Measurements from ENCODE around the gene FRMD4A. TPM values are rescaled to one million over a fixed set of nuclear protein-coding genes. Genes with fewer than 3 reads are reported as not detected.

FRMD4A gene
- total RNA-seq, 4 donors from 2014 or later: 4.0 to 12.7 (median 5.6) TPM

DNA sequence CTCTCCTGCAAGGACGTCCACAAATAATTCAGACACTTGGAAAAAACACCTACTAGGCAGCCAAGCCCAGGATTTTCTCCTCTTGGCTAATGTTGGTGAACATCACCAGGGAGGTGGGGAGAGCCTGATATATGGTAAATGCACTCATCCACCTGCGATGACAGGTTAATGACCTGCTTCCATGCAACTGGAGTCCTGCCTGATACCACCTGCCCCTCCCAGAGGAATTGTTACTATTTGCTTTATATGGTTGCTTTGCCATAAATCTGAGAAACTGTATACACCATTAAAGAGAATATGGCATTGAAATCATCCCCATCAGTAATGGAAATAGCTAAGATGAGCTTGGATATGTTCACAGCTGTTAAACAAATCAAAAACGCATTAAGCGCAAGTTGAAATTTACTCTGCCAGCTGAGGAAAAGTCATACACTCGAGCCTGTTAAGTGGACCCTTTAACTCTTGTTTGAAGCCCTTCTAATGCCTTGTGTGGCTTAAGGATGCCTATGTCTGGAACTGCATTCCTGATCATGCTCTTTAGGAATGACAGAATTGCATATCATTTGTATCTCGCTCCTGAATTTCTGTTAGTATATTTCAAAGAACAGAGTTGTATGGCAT, 535.6 kb downstream of the FRMD4A start:
- no peak overlapping the region for H3K27ac ChIP-seq
- intact Hi-C loops (cut with DNase I; ENCODE audit: low total_unique reads): loop anchor here (10.0 kb wide), 1 partner anchor 140 kb away; no protein-coding TSS in a partner anchor
- DNase-seq: no peak
- H3K9me3 ChIP-seq: no peaks in the 10 kb centered on the region
- in situ Hi-C loops (cut with MboI; ENCODE audit: low pct_ligation_motif_present in 1 of 4, low pct_unique_long_range_greater_than_20kb in 1 of 4, low sequenced_read_pairs in 3 of 4): loop anchor here in 2 of 4 donors (25.0 kb wide), 3 partner anchors 292 to 692 kb away; no protein-coding TSS in a partner anchor
- H3K4me1 ChIP-seq: peaks cover 0 to 9% (median 2%) of the 10 kb centered on the region in 4 donors
- no peaks in the 10 kb centered on the region for H3K36me3 ChIP-seq
- TF ChIP-seq EP300 (IDR thresholded peaks at IDR 0.05; ENCODE audit: low read depth) (no peak), POLR2AphosphoS5 (IDR thresholded peaks at IDR 0.05) (no peak), POLR2A (IDR thresholded peaks at IDR 0.05) (no peak), CTCF (IDR thresholded peaks at IDR 0.05) (no peak)
- 42 to 63% methylated on average over 4 to 6 of the region's 6 CpGs for WGBS, 2 donors (ENCODE audit: low coverage in 1 of 2)
- H3K27me3 ChIP-seq: no peaks in the 10 kb centered on the region
- H3K4me3 ChIP-seq: no peak overlapping the region

- Histone ChIP-seq H3K27ac (no peak overlapping the region), H3K9me3 (no peaks in the 10 kb centered on the region), H3K4me1 (peaks cover 3 to 32% (median 10%) of the 10 kb centered on the region in 4 donors), H3K4me3 (no peak overlapping the region), H3K27me3 (no peaks in the 10 kb centered on the region), H3K36me3 (no peaks in the 10 kb centered on the region)
- TF ChIP-seq POLR2AphosphoS5 (IDR thresholded peaks at IDR 0.05): no peak
- WGBS, 2 donors (ENCODE audit: low coverage in 1 of 2): no CpG with 5 or more reads among the region's 5 CpGs
- DNase-seq: peak; percentile 42
- intact Hi-C loops (cut with DNase I; ENCODE audit: low total_unique reads) (loop anchor here (10.0 kb wide), 1 partner anchor 143 kb away; no protein-coding TSS in a partner anchor), in situ Hi-C loops (cut with MboI; ENCODE audit: low pct_ligation_motif_present in 1 of 4, low pct_unique_long_range_greater_than_20kb in 1 of 4, low sequenced_read_pairs in 3 of 4) (loop anchor here in 2 of 4 donors (25.0 kb wide), 3 partner anchors 295 to 695 kb away; no protein-coding TSS in a partner anchor)
Measured at GRCh38 chr10:13792006-13792405, 538.7 kb downstream of the FRMD4A start.

GRCh38 chr10:13791483-13791882, 539.2 kb downstream of the FRMD4A start:
- TF ChIP-seq EP300 (IDR thresholded peaks at IDR 0.05; ENCODE audit: low read depth) (no peak), POLR2AphosphoS5 (IDR thresholded peaks at IDR 0.05) (no peak), POLR2A (IDR thresholded peaks at IDR 0.05) (no peak), CTCF (IDR thresholded peaks at IDR 0.05) (no peak)
- WGBS, 2 donors (ENCODE audit: low coverage in 1 of 2): 53 to 69% methylated on average over 3 to 4 of the region's 4 CpGs
- DNase-seq: no peak
- H3K4me1 ChIP-seq: peaks cover 4 to 37% (median 10%) of the 10 kb centered on the region in 4 donors
- in situ Hi-C loops (cut with MboI; ENCODE audit: low pct_ligation_motif_present in 1 of 4, low pct_unique_long_range_greater_than_20kb in 1 of 4, low sequenced_read_pairs in 3 of 4) (loop anchor here in 2 of 4 donors (25.0 kb wide), 3 partner anchors 296 to 696 kb away; no protein-coding TSS in a partner anchor), intact Hi-C loops (cut with DNase I; ENCODE audit: low total_unique reads) (loop anchor here (10.0 kb wide), 1 partner anchor 143 kb away; no protein-coding TSS in a partner anchor)
- H3K36me3 ChIP-seq: no peaks in the 10 kb centered on the region
- H3K27me3 ChIP-seq: no peaks in the 10 kb centered on the region
- H3K27ac ChIP-seq: no peak overlapping the region
- no peaks in the 10 kb centered on the region for H3K9me3 ChIP-seq
- H3K4me3 ChIP-seq: no peak overlapping the region

- TF ChIP-seq POLR2AphosphoS5 (IDR thresholded peaks at IDR 0.05) (no peak), CTCF (IDR thresholded peaks at IDR 0.05) (no peak), EP300 (IDR thresholded peaks at IDR 0.05; ENCODE audit: low read depth) (no peak), POLR2A (IDR thresholded peaks at IDR 0.05) (no peak)
- peaks cover 4 to 29% (median 7%) of the 10 kb centered on the region in 4 donors for H3K4me1 ChIP-seq
- H3K27me3 ChIP-seq: no peaks in the 10 kb centered on the region
- in situ Hi-C loops (cut with MboI; ENCODE audit: low pct_ligation_motif_present in 1 of 4, low pct_unique_long_range_greater_than_20kb in 1 of 4, low sequenced_read_pairs in 3 of 4) (loop anchor here in 2 of 4 donors (25.0 kb wide), 3 partner anchors 297 to 697 kb away; no protein-coding TSS in a partner anchor), intact Hi-C loops (cut with DNase I; ENCODE audit: low total_unique reads) (loop anchor here (10.0 kb wide), 1 partner anchor 145 kb away; no protein-coding TSS in a partner anchor)
- no peak overlapping the region for H3K4me3 ChIP-seq
- no peaks in the 10 kb centered on the region for H3K9me3 ChIP-seq
- no peak for DNase-seq
- no peak overlapping the region for H3K27ac ChIP-seq
- H3K36me3 ChIP-seq: no peaks in the 10 kb centered on the region
- 80 to 84% methylated on average over 1 to 9 of the region's 9 CpGs for WGBS, 2 donors (ENCODE audit: low coverage in 1 of 2)
Measured at GRCh38 chr10:13790196-13790595, 540.5 kb downstream of the FRMD4A start.
